Mesenchymal stem cell (in vitro differentiated cells and primary cell): ENCODE results near the gene MYO5B.

Experiments
- DNase-seq: peaks from one replicate; pipeline ENCODE4 v3.0.0-alpha.2; 2013
- H2AFZ ChIP-seq: one replicate; pipeline ENCODE4 v1.6.1; 2013; ENCODE audit warnings: low read depth, mild to moderate bottlenecking, control low read depth, inconsistent platforms, low read length, moderate library complexity
- H2AK5ac ChIP-seq: 2 replicates; pipeline ENCODE4 v1.6.1; 2013; ENCODE audit warnings: low read length, moderate library complexity, mild to moderate bottlenecking, inconsistent platforms; ENCODE audit not compliant: severe bottlenecking
- H2BK120ac ChIP-seq: one replicate; pipeline ENCODE4 v1.6.1; 2013; ENCODE audit warnings: low read depth, mild to moderate bottlenecking, inconsistent platforms, low read length, moderate library complexity
- H2BK12ac ChIP-seq, 2 experiments: one replicate each; pipeline ENCODE4 v1.6.1; 2013; ENCODE audit warnings: inconsistent platforms in 2 of 2, low read length in 2 of 2, mild to moderate bottlenecking in 2 of 2, moderate library complexity in 2 of 2, control low read depth in 1 of 2
- H2BK15ac ChIP-seq: one replicate; pipeline ENCODE4 v1.6.1; 2013; ENCODE audit warnings: mild to moderate bottlenecking, low read depth, inconsistent platforms; ENCODE audit not compliant: poor library complexity, severe bottlenecking
- H2BK5ac ChIP-seq: 2 replicates; pipeline ENCODE4 v1.6.1; 2013; ENCODE audit warnings: low read depth, mild to moderate bottlenecking, low read length, control low read depth, inconsistent platforms; ENCODE audit not compliant: poor library complexity, severe bottlenecking
- H3K14ac ChIP-seq, 2 experiments: one replicate each; pipeline ENCODE4 v1.6.1; 2013; ENCODE audit warnings: inconsistent platforms in 2 of 2, low read length in 2 of 2, control low read depth in 1 of 2, mild to moderate bottlenecking in 1 of 2, moderate library complexity in 1 of 2
- H3K18ac ChIP-seq, 2 experiments: one replicate each; pipeline ENCODE4 v1.6.1; 2013; ENCODE audit warnings: inconsistent platforms in 2 of 2, low read length in 2 of 2, control low read depth in 1 of 2, low read depth in 1 of 2, mild to moderate bottlenecking in 1 of 2
- H3K23ac ChIP-seq, 2 experiments: one replicate each; pipeline ENCODE4 v1.6.1; 2013; ENCODE audit warnings: inconsistent platforms in 2 of 2, low read length in 2 of 2, mild to moderate bottlenecking in 2 of 2, moderate library complexity in 2 of 2, control low read depth in 1 of 2
- H3K27ac ChIP-seq: 2 replicates; pipeline ENCODE4 v1.5.1; 2013; ENCODE audit warnings: mild to moderate bottlenecking, moderate library complexity, low read length, control low read depth, inconsistent platforms; ENCODE audit not compliant: poor library complexity, severe bottlenecking
- H3K27me3 ChIP-seq, 2 experiments: 2 replicates each; pipeline versions ENCODE4 v1.6.1 to v1.7.0; 2013; ENCODE audit warnings: low read length in 2 of 2, mild to moderate bottlenecking in 2 of 2, moderate library complexity in 2 of 2, control low read depth in 1 of 2, inconsistent platforms in 1 of 2; ENCODE audit not compliant: control insufficient read depth in 1 of 2, insufficient read depth in 1 of 2
- H3K36me3 ChIP-seq, 2 experiments: 2 replicates each; pipeline versions ENCODE4 v1.6.1 to v1.7.0; 2013; ENCODE audit warnings: low read length in 2 of 2, control low read depth in 1 of 2, inconsistent platforms in 1 of 2, low read depth in 1 of 2, mild to moderate bottlenecking in 1 of 2; ENCODE audit not compliant: insufficient read depth in 2 of 2, control insufficient read depth in 1 of 2
- H3K4ac ChIP-seq, 2 experiments: one replicate each; pipeline ENCODE4 v1.6.1; 2013; ENCODE audit warnings: inconsistent platforms in 2 of 2, low read length in 2 of 2, mild to moderate bottlenecking in 2 of 2, moderate library complexity in 2 of 2, control low read depth in 1 of 2, low read depth in 1 of 2
- H3K4me1 ChIP-seq: 2 replicates; pipeline ENCODE4 v1.6.1; 2013; ENCODE audit warnings: low read depth, low read length, control low read depth; ENCODE audit not compliant: control insufficient read depth, insufficient read depth
- H3K4me2 ChIP-seq: 2 replicates; pipeline ENCODE4 v1.6.1; 2013; ENCODE audit warnings: low read length, mild to moderate bottlenecking, inconsistent platforms; ENCODE audit not compliant: poor library complexity, severe bottlenecking
- H3K4me3 ChIP-seq, 2 experiments: 2 replicates each; pipeline versions ENCODE4 v1.5.1 to v1.7.0; 2013; ENCODE audit warnings: low read length in 2 of 2, mild to moderate bottlenecking in 2 of 2, control low read depth in 1 of 2, low read depth in 1 of 2; ENCODE audit not compliant: insufficient read depth in 1 of 2
- H3K79me1 ChIP-seq: replicated peaks from 2 replicates; pipeline ENCODE4 v1.6.1; 2013; ENCODE audit warnings: mild to moderate bottlenecking, control low read depth, low read length, inconsistent platforms; ENCODE audit not compliant: poor library complexity, severe bottlenecking
- H3K9ac ChIP-seq: 2 replicates; pipeline ENCODE4 v1.7.0; 2013; ENCODE audit warnings: mild to moderate bottlenecking, low read length, moderate library complexity
- H3K9me3 ChIP-seq: 2 replicates; pipeline ENCODE4 v1.7.0; 2013; ENCODE audit warnings: mild to moderate bottlenecking, low read length; ENCODE audit not compliant: control insufficient read depth
- H4K8ac ChIP-seq: one replicate; pipeline ENCODE4 v1.6.1; 2013; ENCODE audit warnings: inconsistent platforms, mild to moderate bottlenecking, low read length, moderate library complexity
- H4K91ac ChIP-seq: one replicate; pipeline ENCODE4 v1.6.1; 2013; ENCODE audit warnings: mild to moderate bottlenecking, low read length, inconsistent platforms
- WGBS: methylation state at CpG from one replicate; pipeline ENCODE4 v1.1.7; 2013; ENCODE audit warnings: mixed read lengths; 5-methylcytosine and 5-hydroxymethylcytosine counted together

The MYO5B gene

GRCh38 chr18:49842656-49843055 is 352.3 kb downstream of the MYO5B start:
- DNase-seq = no peak
- no peak overlapping the region for H2AK5ac ChIP-seq
- H3K4me1 ChIP-seq = peaks cover 25% of the 10 kb centered on the region
- H3K9me3 ChIP-seq = no peaks in the 10 kb centered on the region
- no peak overlapping the region for H3K9ac ChIP-seq
- no peak overlapping the region for H3K14ac ChIP-seq
- no peak overlapping the region for H3K4ac ChIP-seq
- H4K91ac ChIP-seq = no peak overlapping the region
- no peak overlapping the region for H3K4me2 ChIP-seq
- WGBS = 95% methylated on average over 4 of the region's 4 CpGs
- no peak overlapping the region for H2BK120ac ChIP-seq
- no peak overlapping the region for H2BK12ac ChIP-seq
- no peak overlapping the region for H3K4me3 ChIP-seq
- H2BK5ac ChIP-seq = no peak overlapping the region
- H4K8ac ChIP-seq = no peak overlapping the region
- no peak overlapping the region for H3K18ac ChIP-seq
- no peaks in the 10 kb centered on the region for H3K27me3 ChIP-seq
- H2AFZ ChIP-seq = no peak overlapping the region
- H3K36me3 ChIP-seq = peaks cover 0 to 7% of the 10 kb centered on the region in 2 experiments
- no peaks in the 10 kb centered on the region for H3K79me1 ChIP-seq
- no peak overlapping the region for H3K23ac ChIP-seq
- H3K27ac ChIP-seq = no peak overlapping the region
- H2BK15ac ChIP-seq = no peak overlapping the region

- Histone ChIP-seq H3K14ac (no peak overlapping the region), H3K4me3 (no peak overlapping the region), H3K9ac (no peak overlapping the region), H2BK120ac (no peak overlapping the region), H3K36me3 (peaks cover 0 to 7% of the 10 kb centered on the region in 2 experiments), H3K18ac (no peak overlapping the region), H3K4me1 (peaks cover 19% of the 10 kb centered on the region), H3K27ac (no peak overlapping the region), H2AK5ac (peak overlapping the region; percentile 38), H2AFZ (no peak overlapping the region), H2BK12ac (no peak overlapping the region), H4K8ac (no peak overlapping the region), H3K9me3 (no peaks in the 10 kb centered on the region), H3K79me1 (no peaks in the 10 kb centered on the region), H3K4me2 (no peak overlapping the region), H4K91ac (no peak overlapping the region), H2BK15ac (no peak overlapping the region), H3K4ac (no peak overlapping the region), H3K23ac (no peak overlapping the region), H2BK5ac (no peak overlapping the region), H3K27me3 (no peaks in the 10 kb centered on the region)
- 89% methylated on average over 12 of the region's 12 CpGs for WGBS
- no peak for DNase-seq
These were observed 353.4 kb downstream of the MYO5B start for GRCh38 chr18:49841236-49842217.

GRCh38 chr18:49839012-49839411 is 355.9 kb downstream of the MYO5B start:
- no peak overlapping the region for H3K4me3 ChIP-seq

GRCh38 chr18:49838381-49838780 is 356.6 kb downstream of the MYO5B start:
- Histone ChIP-seq H3K27me3 (no peaks in the 10 kb centered on the region), H3K23ac (no peak overlapping the region), H2BK12ac (no peak overlapping the region), H3K18ac (no peak overlapping the region), H4K8ac (no peak overlapping the region), H3K4ac (no peak overlapping the region), H2BK120ac (no peak overlapping the region), H3K4me2 (no peak overlapping the region), H3K9ac (no peak overlapping the region), H2AFZ (no peak overlapping the region), H3K36me3 (peaks cover 0 to 7% of the 10 kb centered on the region in 2 experiments), H2BK15ac (no peak overlapping the region), H3K4me1 (peaks cover 13% of the 10 kb centered on the region), H3K9me3 (no peaks in the 10 kb centered on the region), H4K91ac (no peak overlapping the region), H2AK5ac (peak overlapping the region; percentile 83), H3K14ac (no peak overlapping the region), H3K4me3 (no peak overlapping the region), H3K79me1 (no peaks in the 10 kb centered on the region), H3K27ac (no peak overlapping the region), H2BK5ac (no peak overlapping the region)
- no peak for DNase-seq
- 98% methylated on average over 3 of the region's 4 CpGs for WGBS

More at GRCh38 chr18:49839012-49839411, 355.9 kb downstream of the MYO5B start:
- 79% methylated on average over 8 of the region's 8 CpGs for WGBS
- H2BK5ac ChIP-seq = no peak overlapping the region
- H3K36me3 ChIP-seq = peaks cover 0 to 7% of the 10 kb centered on the region in 2 experiments
- no peak overlapping the region for H3K4me2 ChIP-seq
- H2BK15ac ChIP-seq = no peak overlapping the region
- H3K9me3 ChIP-seq = no peaks in the 10 kb centered on the region
- no peak overlapping the region for H3K9ac ChIP-seq
- no peak overlapping the region for H3K4ac ChIP-seq
- H2AK5ac ChIP-seq = peak overlapping the region; percentile 27
- no peak overlapping the region for H3K23ac ChIP-seq
- H3K27ac ChIP-seq = peak overlapping the region; percentile 45
- DNase-seq = no peak
- no peak overlapping the region for H2AFZ ChIP-seq
- no peaks in the 10 kb centered on the region for H3K27me3 ChIP-seq
- no peak overlapping the region for H2BK12ac ChIP-seq
- no peak overlapping the region for H4K91ac ChIP-seq
- no peak overlapping the region for H2BK120ac ChIP-seq
- H3K14ac ChIP-seq = no peak overlapping the region
- H3K79me1 ChIP-seq = no peaks in the 10 kb centered on the region
- no peak overlapping the region for H4K8ac ChIP-seq
- H3K4me1 ChIP-seq = peaks cover 13% of the 10 kb centered on the region
- H3K18ac ChIP-seq = no peak overlapping the region
